ENCODE results near the gene HMBS.
"Not testable (repeated sequence)": the region's sequence is repeated elsewhere in the genome, so short reads cannot be mapped to it uniquely, and the experiment has no call there.

The HMBS gene

DNA sequence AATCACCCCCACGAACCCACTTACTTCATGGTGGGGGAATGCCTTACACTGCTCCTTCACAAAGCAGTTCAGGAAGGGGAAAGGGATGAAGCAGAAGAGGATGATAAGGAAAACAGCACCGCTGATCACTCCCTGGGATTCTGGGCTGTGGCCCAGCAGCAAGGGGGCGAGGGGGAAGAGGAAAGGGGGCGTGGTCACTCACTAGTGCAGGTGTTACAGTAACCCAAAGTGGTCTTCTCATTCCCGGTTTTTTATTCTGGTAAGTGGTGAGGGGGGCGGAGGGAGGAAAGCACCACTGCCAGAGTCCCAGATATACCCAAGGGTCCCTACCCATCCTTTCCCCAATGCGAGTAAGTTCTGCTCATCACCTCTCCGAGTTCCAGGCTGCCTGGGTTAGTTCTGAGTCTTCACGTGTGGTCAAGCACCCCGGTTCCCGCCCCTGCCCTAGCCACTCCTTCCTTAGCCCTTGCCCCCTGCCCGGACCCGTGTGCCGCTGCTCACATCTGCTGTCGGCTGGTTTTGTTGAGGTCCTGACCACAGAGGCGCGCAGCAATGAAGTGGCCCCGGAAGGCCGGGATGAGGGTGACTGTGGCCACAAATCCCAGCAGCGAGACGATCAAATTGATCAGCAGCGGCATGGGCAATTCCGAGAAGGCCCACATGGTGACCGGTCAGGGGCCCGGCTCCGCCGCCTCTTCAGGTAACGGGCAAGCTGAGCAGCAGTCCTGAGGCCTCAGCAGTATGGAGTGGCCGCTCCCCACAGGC, 16.5 kb downstream of the HMBS start:
- DNase-seq (ENCODE audit: low spot score) = no peak
- FAIRE-seq = no peak

DNA sequence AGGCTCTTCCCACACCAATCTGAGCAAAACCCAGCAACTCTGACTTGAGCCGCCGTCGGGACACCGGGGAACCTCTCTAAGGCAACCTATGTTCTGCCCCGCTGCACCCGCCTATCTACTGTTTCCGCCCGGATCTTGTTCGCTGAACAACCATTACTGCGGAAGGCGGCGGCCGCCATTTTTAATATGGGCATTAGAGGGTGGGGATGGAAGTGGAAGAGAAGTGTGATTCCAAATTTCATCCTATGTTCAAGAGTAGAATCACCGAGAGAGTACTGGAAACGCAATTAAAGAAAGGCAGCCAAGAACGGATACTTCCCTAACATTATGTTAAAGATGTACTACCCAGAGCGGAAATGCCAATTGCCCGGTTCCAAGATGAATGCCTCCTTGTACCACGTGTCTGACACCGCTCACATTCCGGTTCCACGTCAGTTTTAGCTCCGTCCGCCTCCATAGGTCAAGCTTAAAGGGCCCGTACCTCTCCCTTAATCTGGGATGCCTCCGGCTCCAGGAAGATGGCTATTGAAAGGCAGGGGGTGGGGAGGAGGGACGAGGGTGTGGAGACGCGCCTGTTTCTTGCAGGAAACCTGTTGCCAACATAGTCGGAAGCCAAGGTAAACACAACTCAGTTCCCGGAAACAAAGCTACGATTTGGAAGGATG, 17.2 kb downstream of the HMBS start, which contains the start of gene DPAGT1:
DPAGT1 (minus strand) TSS at position 95 of the 665 bp plus-strand sequence. CDS start 198 bp downstream, outside the sequence.
- peak; percentile 56 for FAIRE-seq
- DNase-seq (ENCODE audit: low spot score) = peak; percentile 90

DNA sequence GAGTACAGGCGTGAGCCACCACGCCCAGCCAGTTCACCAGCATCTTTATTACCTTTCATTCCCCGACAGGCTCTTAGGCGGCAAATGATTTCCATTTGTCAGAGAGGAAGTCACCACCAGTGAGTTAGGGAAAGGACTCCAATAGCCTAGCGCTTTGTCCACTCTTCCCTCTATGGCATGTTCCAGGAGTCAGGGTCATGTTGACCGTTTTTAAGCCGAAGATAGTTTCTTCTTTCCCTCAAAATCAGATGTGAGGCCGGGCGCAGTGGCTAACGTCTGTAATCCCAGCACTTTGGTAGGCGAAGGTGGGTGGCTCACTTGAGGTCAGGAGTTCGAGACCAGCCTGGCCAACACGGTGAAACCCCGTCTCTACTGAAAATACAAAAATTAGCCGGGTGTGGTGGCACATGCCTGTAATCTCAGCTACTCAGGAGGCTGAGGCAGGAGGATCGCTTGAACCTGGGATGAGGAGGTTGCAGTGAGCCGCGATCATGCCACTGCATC, 18.5 kb downstream of the HMBS start:
- DNase-seq (ENCODE audit: low spot score); FAIRE-seq: not testable (repeated sequence)

DNA sequence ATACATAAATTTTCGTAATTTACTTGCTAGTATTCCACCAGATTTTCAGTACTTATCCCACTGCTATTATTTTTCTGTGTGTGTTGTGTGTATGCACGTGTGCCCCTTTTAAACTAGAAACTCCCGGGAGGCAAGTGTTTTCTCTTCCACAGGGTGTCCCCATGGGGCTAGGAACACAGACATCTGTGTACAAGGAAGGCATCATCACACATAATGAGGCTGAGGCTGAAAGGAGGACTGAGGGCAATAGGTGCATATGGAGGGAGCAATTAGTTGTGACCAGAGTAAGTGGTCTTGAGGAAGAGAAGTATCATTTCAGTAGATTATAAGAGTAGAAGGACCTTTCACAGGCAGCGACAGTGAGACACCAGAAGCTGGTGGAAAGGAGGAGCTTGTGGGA, 19.1 kb downstream of the HMBS start:
- no peak for FAIRE-seq
- DNase-seq (ENCODE audit: low spot score) = no peak

DNA sequence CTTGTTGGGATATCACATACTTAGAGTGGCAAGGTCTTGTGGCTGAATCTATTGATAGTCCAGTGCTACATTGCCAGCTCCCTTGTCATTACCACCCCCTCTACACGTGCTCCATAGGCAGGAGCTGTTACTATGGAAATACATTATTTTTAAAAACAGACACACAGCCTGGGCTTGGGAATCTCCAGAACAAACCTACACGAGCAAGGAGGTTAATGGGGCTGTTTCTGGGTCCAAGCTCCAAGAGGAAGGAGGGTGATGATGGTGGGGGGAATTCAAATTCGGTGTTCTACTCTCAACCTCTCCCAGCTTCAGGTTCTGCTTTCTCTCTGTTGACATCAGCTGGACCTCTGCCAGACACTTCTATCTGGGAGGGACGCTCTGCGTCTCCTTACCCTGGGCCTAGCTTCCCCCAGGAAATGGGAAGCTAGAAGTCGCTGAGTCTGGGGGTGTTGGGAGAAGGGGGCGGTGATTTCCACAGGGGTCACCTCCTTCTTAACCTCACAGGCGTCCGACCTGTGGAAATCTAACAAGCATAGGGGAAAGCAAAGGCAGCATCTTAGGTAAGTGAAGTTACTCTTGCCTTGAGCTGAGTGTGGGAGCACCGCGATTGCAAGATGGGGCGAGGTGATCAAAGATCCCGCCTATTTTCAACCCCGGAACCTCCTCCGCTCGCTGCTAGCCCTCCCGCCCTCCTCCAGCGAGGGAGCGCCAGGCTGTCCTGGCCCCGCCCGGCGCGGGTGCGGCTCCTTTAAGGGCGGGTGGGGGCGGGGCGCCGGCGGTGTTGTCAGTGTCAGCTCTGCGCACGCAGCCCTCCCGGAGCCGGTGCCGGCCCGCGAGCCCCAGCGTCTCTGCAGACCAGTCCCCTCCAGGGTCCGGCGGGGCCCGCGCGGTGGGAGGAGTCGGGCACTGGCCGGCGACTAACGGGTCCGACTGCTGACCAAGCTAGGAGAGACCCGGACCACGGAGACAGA, 22.2 kb downstream of the HMBS start, which contains the start of gene C2CD2L:
C2CD2L (plus strand) TSS at position 781 of the 974 bp plus-strand sequence. CDS start 398 bp downstream, outside the sequence.
- DNase-seq (ENCODE audit: low spot score) (peak; percentile 70), FAIRE-seq (no peak)

DNA sequence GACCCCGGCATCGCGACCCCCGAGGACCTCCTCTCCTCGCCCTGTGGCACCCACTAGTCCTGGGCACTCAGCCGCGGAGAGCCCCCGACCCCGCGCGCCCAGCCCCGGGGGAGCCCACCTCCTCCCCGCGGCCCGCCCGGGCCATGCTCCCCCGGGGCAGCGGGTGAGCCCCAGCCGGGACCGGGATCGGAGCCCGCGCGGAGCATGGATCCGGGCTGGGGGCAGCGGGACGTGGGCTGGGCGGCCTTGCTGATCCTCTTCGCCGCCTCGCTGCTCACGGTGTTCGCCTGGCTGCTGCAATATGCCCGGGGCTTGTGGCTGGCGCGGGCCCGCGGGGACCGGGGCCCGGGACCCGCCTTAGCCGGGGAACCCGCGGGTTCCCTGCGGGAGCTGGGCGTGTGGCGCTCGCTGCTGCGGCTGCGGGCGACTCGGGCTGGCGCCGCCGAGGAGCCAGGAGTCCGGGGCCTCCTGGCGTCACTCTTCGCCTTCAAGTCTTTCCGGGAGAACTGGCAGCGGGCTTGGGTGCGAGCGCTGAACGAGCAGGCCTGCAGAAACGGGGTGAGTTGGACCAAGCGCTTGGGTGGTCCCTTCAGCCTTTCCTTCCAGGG, 23.0 kb downstream of the HMBS start:
- DNase-seq (ENCODE audit: low spot score) = no peak
- FAIRE-seq = no peak

GRCh38 chr11:119108146-119108856, 23.6 kb downstream of the HMBS start:
- peak; percentile 59 for DNase-seq (ENCODE audit: low spot score)
- FAIRE-seq = no peak

DNA sequence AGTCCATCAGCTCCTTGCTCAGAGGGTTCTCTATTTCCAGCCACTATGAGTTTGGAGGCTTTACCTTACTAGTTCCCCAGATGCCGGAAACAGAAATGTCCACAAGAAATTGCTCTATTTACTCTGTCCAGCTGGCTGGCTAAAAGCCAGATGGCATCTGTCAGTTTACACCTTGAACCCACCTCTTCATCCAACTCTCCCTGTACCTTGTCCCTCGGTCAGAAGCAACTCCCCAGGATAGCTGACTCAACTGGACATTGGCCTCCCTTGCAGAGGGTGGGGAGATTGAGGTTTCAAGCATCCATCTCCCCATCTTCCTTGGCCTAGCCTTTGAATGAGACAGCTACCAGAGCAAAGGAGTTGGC, 24.2 kb downstream of the HMBS start:
- no peak for FAIRE-seq
- no peak for DNase-seq (ENCODE audit: low spot score)

- DNase-seq (ENCODE audit: low spot score) (no peak), FAIRE-seq (no peak)
Observed at GRCh38 chr11:119109843-119110242, 25.2 kb downstream of the HMBS start.

- DNase-seq (ENCODE audit: low spot score) = no peak
- FAIRE-seq = no peak
Observed at GRCh38 chr11:119110439-119110838, 25.8 kb downstream of the HMBS start.

DNA sequence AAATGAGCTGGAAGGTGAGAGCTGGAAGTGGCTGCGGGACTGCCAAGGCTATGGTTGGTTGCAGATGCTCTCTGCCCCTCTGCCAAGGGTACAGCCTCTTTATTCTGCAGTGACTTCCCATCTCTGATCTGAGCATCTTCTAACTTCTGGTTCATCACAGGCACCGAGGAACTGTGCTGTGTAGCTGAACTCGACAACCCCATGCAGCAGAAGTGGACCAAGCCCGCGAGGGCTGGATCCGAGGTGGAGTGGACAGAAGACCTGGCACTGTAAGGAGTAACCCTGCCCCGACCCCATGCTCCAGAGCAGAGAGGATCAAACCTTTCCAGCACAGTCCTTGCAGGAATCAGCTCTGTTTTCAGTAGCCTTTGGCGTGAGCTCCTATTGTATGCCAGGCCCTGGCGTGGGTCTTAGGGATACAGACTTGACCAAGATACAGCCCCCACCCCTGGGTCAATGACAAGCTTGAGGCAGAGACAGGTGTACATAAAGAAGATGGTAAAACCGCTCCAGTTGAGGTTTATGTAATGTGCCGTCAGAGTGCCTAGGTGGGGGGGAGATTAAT, 26.8 kb downstream of the HMBS start:
- DNase-seq (ENCODE audit: low spot score) = no peak
- FAIRE-seq = no peak

DNA sequence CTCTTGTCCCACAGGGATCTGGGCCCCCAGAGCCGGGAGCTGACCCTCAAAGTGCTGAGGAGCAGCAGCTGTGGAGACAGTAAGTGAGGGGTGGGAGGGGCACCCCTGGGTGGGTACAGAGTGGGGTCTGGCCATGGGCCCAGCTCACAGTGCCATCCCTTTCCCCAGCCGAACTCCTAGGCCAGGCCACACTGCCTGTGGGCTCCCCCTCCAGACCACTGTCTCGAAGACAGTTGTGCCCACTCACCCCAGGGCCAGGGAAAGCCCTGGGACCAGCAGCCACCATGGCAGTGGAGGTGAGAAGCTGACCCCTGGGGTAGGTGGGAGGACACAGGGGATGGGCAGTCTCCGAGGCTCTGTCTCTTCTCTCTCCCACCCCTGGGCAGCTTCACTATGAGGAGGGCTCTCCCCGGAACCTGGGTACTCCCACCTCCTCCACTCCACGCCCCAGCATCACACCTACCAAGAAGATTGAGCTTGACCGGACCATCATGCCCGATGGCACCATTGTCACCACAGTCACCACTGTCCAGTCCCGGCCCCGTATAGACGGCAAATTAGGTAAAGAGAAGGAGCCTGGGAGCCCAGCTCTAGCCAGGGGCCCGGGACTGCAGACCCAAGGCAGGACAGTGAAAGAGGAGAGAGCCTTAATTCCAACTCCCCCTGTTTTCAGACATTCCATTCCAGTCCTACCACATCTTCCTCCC, 27.8 kb downstream of the HMBS start:
- no peak for FAIRE-seq
- no peak for DNase-seq (ENCODE audit: low spot score)

- DNase-seq (ENCODE audit: low spot score) (no peak), FAIRE-seq (no peak)
Observed at GRCh38 chr11:119113716-119114115, 29.0 kb downstream of the HMBS start.

- DNase-seq (ENCODE audit: low spot score) (no peak), FAIRE-seq (no peak)
Observed at GRCh38 chr11:119114351-119114750, 29.7 kb downstream of the HMBS start.

DNA sequence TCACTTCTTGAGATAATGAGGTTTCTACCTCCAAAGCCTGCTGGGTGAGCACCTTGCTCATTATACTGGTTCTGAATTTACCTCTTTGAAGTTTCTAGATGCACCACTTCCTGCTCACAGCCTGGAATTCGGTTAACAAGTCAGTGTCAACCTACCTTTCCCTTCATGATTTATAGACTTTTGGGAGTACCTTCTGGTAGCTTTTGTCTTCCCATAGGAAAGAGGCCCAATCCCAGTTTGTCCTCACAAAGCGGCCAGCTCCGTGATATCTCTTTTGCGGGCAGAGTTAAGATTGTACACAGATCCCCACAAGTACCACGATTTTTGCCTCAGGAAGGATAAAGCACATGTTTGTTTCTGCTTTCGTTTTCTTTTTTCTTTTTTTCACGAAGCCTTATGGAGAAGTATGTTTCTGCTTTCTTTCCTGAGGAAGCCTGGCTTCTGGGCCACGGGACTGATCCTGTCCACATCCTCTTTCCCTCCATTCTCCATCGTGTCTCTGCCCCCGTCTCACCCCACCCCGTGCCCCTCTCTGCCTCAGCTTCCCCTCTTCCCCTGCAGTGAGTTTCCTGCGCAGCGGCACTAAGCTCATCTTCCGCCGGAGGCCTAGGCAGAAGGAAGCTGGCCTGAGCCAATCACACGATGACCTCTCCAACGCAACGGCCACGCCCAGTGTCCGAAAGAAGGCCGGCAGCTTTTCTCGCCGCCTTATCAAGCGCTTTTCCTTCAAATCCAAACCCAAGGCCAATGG, 31.0 kb downstream of the HMBS start:
- no peak for DNase-seq (ENCODE audit: low spot score)
- no peak for FAIRE-seq

- FAIRE-seq = no peak
Observed at GRCh38 chr11:119116235-119116594, 31.5 kb downstream of the HMBS start.

GRCh38 chr11:119116601-119117000, 31.9 kb downstream of the HMBS start:
- DNase-seq (ENCODE audit: low spot score) (no peak), FAIRE-seq (no peak)

More at GRCh38 chr11:119116235-119116594, 31.5 kb downstream of the HMBS start:
- no peak for DNase-seq (ENCODE audit: low spot score)

GRCh38 chr11:119117004-119117706, 32.5 kb downstream of the HMBS start:
- no peak for FAIRE-seq
- DNase-seq (ENCODE audit: low spot score) = no peak

All from RCC 7860 (cell line).